Neural cell (in vitro differentiated cells): ENCODE data around the gene RNF149.
"Not testable (repeated sequence)": the region's sequence is repeated elsewhere in the genome, so short reads cannot be mapped to it uniquely, and the experiment has no call there.

ENCODE experiments used
- EZH2 ChIP-seq: fragments of 200-600, 300-800 bp; shearing (Covaris generic), sonication (generic); IDR thresholded peaks from 2 replicates; pipeline ENCODE4 v1.6.1; 2014; ENCODE audit warnings: antibody characterized with exemption, low read length, borderline replicate concordance, mild to moderate bottlenecking; ENCODE audit not compliant: insufficient read depth, poor library complexity, severe bottlenecking
- TF ChIP-seq, protein P1 (sequence below): IDR thresholded peaks from 2 replicates; pipeline ENCODE4 v1.6.1; 2012; ENCODE audit warnings: borderline replicate concordance

DNA sequence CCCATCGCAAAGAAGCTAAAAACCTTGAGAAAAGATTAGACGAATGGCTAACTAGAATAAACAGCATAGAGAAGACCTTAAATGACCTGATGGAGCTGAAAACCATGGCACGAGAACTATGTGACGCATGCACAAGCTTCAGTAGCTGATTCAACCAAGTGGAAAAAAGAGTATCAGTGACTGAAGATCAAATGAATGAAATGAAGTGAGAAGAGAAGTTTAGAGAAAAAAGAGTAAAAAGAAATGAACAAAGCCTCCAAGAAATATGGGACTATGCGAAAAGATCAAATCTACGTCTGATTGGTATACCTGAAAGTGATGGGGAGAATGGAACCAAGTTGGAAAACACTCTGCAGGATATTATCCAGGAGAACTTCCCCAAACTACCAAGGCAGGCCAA lies 8.1 kb upstream of the RNF149 start:
- TF ChIP-seq, protein P1, sequence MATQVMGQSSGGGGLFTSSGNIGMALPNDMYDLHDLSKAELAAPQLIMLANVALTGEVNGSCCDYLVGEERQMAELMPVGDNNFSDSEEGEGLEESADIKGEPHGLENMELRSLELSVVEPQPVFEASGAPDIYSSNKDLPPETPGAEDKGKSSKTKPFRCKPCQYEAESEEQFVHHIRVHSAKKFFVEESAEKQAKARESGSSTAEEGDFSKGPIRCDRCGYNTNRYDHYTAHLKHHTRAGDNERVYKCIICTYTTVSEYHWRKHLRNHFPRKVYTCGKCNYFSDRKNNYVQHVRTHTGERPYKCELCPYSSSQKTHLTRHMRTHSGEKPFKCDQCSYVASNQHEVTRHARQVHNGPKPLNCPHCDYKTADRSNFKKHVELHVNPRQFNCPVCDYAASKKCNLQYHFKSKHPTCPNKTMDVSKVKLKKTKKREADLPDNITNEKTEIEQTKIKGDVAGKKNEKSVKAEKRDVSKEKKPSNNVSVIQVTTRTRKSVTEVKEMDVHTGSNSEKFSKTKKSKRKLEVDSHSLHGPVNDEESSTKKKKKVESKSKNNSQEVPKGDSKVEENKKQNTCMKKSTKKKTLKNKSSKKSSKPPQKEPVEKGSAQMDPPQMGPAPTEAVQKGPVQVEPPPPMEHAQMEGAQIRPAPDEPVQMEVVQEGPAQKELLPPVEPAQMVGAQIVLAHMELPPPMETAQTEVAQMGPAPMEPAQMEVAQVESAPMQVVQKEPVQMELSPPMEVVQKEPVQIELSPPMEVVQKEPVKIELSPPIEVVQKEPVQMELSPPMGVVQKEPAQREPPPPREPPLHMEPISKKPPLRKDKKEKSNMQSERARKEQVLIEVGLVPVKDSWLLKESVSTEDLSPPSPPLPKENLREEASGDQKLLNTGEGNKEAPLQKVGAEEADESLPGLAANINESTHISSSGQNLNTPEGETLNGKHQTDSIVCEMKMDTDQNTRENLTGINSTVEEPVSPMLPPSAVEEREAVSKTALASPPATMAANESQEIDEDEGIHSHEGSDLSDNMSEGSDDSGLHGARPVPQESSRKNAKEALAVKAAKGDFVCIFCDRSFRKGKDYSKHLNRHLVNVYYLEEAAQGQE = not testable (repeated sequence)
- TF ChIP-seq EZH2 = not testable (repeated sequence)
